Activated T-cell treated with anti-CD3 and anti-CD28 coated beads for 1 hour (primary cell): Measurements from ENCODE around the gene ADIPOR2.
"Not testable (repeated sequence)": the region's sequence is repeated elsewhere in the genome, so short reads cannot be mapped to it uniquely, and the experiment has no call there.

ENCODE experiments used
- DNase-seq: peaks from one replicate; pipeline ENCODE4 v3.0.0-alpha.2; 2020; ENCODE audit warnings: low read depth

The ADIPOR2 gene

DNA sequence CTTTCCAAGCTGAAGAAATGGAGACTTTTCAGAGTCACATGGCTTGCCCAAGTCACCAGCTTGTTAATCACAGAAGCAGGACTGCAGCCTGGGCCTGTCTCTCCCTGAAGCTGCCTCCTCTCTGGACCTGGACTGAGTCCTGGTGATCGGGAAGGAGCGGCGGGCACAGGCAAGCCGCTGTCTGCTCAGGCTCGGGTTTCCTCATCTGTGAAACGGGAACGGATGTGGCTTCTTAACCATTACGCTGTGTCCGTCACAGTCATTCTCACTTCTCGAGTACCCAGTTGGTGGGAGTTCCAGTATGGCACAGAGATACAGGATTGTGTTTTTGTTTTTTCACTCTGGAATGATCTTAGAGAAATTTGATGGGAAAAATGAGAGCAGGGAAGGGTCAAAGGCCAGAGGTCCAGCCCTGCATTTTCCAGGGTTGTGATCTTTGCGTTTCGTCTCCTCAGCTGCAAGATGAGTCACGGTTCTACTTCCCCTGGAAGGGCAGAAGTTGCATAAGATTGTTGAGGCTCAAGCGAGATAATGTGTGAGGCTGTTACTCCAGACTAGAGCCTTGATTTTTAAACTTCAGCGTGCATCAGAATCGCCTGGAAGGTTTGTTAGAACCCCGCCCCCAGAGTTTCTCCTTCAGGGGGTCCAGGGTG lies 121.9 kb downstream of the ADIPOR2 start:
- no peak for DNase-seq

DNA sequence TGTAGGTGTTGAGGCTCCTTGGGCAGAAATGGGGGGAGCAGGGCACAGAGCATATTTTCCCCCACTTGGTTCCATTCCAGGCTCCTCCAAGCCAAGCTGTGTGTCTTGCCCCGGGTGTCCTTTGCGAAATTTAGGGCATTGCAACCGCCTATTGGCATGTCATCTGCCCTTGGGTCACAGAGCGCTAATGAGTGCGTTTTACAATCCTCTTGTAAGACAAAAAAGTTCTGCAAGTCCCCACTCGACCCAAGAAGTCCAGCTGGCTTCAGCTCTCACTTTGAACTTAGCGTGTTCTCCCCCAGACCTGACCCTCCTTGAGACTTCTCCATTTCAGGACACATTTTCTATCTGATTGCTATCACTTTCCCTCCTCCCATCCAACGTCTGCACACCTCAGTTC lies 123.4 kb downstream of the ADIPOR2 start:
- no peak for DNase-seq

DNA sequence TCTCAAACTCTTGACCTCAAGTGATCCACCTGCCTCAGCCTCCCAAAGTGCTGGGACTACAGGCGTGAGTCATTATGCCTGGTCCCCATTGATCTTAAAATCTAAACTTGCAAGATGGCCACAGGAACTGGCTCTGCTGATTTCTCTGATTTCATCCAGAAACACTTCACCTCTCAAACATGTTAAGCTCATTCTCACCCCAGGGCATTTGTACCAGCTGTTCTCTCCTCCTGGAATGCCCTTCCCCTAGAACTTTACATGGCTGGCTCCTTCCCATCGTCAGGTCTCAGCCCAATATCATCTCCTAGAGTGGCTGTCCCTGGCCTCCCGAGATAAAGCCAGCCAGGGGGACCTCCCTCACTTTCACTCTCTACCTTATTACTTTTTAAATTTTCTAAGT lies 124.2 kb downstream of the ADIPOR2 start:
- DNase-seq, result no peak

DNA sequence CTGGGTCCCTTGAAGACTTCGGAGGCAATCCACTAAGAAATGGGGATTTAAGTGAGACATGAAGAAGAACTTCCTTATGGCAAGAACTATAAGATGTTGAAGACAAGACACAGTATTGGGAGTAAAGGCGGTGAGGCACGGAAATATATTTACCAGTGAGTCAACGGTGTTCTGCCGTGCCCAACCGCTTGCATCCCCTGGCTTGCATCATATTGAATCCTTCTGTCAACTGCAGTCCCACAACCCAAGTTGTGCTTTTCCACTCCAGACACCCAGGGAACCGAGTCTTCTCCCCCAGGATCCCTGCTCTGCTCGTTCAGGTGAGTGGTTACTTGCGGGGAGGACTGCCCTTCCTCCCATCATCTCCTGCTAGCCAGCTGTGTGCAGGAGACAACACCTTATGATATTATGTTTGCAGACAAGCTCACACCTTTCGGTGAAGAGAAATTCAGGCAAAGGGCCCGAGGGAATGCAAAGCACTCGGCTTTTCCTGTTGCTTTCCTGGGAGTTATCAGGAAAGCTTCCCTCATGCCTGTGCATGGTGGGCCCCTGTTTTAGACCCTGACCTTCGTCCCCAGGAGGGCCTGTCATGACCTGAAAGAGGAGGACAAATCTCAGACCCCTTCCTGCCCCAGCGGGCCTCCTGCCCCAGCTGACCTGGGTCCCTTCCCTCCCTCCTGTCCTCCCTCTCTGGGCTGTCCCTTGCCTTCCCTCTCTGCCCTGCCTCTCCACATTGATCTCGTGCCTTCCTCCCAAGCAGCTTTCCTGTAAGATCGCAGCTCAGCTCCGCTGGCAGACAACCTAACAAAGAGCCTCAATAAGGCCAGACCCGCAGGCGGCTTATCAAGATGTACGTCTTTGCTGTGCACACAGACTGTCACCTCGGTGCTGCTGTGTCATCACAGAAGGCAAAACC lies 125.2 kb downstream of the ADIPOR2 start:
- DNase-seq, result no peak

DNA sequence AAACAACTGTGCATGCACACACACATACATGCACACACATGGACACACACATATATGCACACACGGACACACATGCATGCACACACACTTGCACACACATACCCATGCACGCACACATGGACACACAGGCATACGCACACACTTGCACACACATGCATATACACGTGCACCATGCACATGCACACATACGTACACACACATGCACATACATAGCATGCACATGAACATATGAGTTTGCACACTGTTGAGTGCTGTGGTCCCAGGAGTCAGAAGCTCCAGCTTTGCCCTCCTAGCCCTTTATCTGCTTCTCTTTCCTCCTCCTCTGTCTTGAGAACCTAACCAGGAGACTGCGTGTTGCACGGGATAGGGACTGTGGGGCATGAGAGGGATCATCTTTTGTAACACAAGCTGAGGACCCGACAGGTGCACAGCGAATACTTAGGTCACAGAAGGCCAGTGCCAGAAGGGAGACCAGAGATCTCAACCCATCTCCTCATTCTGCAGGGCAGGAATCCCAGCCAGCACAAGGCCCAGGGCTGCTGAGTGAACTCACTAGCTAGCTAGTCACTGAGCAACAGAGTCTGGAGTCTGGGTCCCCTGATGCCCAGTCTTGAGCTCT lies 126.0 kb downstream of the ADIPOR2 start:
- no peak for DNase-seq

DNA sequence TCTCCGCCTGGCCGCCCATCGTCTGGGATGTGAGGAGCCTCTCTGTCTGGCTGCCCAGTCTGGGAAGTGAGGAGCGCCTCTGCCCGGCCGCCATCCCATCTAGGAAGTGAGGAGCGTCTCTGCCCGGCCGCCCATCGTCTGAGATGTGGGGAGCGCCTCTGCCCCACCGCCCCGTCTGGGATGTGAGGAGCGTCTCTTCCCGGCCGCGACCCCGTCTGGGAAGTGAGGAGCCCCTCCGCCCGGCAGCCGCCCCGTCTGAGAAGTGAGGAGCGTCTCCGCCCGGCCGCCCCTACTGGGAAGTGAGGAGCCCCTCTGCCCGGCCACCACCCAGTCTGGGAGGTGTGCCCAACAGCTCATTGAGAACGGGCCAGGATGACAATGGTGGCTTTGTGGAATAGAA lies 127.1 kb downstream of the ADIPOR2 start:
- DNase-seq, result not testable (repeated sequence)

DNA sequence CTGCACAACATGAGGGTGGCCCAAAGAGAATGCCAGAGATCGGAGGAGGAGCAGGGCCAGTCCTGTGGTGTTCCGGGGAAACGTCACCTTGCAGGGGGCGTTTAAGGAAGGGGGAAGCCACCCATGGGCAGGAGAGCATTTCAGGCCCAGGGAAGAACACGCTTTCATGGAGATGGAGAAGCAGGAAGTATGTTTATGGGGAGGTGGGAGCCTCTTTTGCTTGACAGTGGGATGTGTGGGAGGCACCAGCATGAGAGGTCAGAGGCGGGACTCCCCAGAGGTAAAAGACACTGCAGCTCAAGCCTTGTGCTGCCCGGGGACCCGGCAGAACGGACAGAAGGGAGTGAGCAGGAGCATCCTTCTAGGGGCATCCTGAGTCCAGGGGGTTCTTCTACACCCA lies 128.2 kb downstream of the ADIPOR2 start:
- no peak for DNase-seq

DNA sequence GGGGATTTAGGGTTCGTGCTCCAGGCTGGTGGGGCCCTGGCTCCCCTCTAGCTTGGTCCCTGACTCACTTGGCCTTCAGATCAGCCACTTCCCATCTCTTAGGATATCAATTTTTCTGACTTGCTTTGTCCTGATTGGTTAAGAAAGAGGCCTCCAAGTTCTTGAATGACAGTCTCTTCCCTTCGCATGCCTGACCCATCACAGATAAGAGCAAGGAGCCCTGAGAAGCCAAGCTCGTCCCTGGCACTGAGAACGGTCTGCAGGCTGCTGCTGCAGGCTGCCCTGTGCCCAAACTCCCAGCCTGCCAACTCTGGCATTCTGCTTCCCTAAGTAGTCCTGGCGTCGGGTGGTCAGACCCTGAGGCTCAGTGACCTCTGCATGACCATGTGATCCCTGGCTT lies 128.7 kb downstream of the ADIPOR2 start:
- DNase-seq, result no peak

DNA sequence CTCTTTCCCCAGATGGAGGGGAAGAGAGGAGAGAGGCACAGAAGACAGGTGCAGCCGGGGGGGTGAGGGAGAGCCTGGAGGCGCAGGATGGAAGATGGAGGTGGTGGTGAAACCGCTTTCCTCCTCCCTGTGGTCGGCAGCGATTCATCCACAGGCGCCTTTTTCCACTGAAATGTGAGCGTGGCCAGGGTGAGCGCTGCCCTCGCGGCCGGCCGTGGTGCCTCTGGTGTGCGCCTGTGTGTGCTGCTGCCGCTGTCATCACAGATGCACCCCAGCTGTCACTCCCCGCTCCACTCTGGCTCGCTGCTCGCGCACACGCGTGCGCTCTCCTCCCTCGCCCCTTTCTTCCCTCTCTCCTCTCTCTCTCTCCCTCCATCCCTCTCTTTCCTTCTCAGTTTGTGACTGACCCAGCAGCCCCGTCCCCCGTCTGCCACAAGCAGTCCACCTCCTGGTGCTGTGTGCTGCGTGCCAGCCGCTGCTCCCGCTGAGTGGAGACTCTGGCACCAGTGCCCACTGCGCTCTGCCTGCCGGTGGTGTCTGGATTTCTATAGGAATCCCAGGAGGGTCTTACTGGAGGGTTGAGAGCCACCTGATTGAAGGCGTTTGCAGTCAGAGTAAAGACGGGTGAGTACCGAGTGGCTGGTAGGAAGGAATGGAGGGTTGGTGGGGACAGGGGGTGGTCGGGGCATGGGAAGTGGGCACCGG lies 129.5 kb downstream of the ADIPOR2 start, which contains the start of gene LRTM2:
LRTM2 (plus strand) TSS at position 375 of the 705 bp plus-strand sequence. CDS start 7,584 bp downstream, outside the sequence.
- no peak for DNase-seq

DNA sequence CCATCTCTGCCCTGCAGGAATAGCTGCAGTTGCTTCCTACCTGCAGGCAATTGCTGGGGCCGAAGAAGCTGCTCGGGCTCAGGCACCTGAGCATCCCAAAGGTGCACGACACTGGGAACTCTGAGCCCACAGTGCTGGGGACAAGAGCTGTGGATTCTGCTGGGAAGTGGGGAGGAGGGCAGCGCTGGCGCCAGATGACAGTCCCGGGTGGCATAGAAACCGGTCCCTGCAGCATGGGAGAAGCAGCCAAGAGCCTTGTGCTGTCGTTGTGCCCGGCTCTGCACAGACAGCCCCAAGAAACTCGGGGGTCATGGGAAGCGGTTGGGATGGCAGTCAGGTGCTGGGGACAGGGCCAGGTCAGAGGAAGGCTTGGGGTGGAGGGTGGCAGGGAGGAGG lies 130.0 kb downstream of the ADIPOR2 start:
- DNase-seq, result no peak

DNA sequence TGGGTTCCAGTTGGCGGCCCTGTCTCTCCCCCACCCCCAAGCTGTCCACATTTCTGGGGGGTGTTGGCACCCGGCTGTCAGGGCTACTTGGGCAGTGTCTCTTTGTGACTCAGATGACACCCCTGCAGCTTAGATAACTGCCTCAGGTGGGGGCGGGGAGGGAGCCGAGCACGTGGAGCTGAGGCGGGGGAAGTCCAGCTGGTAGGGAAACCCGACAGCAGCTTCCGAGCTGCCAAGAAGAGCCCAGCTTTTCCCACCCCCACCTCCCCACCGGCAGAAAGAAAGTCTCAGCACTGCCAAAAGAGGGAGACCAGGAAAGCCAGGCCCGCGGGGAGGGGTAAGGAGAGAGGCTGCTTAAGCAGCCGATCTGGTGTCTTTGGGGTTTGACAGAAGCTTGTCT lies 130.9 kb downstream of the ADIPOR2 start:
- DNase-seq, result no peak

DNA sequence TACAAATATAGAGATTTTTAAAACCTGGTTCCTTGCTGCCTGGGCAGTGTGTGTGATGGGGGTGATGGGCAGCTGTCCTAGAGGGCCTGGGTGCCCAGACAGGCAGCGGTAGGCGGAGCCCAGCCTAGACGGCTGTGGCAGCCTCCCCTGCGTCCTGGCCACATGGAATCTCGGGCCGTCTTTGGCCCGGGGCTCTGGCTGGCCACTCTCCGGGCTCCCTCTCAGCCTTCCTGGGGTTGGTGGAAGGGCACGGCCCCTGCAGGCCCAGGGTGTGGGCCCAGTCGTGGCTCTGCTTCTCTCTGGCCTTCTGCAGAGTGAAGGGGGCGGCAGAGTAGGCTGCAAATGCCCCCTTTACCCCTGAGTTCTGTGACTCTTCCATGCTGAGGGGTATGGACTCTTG lies 131.8 kb downstream of the ADIPOR2 start:
- DNase-seq, result no peak

DNA sequence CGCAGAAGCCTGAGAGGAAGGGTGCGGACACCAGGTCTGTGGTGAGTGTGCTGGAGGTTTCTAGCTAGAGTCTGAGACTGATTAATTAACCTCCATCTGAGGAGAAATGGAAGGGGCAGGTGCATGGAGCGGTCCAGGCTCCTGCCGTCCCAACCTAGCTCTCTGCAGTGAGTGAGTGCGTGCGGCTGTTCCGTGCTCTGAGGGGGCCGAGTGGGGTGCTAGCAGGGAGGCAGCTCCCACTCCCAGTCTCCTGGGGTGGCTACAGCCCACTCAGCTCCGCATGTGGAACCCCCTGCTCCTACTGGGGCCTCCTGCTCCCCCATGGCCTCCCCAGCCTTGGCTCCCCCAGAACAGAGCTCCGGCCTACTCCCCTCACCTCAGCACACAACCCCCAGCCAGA lies 132.4 kb downstream of the ADIPOR2 start:
- DNase-seq, result no peak

DNA sequence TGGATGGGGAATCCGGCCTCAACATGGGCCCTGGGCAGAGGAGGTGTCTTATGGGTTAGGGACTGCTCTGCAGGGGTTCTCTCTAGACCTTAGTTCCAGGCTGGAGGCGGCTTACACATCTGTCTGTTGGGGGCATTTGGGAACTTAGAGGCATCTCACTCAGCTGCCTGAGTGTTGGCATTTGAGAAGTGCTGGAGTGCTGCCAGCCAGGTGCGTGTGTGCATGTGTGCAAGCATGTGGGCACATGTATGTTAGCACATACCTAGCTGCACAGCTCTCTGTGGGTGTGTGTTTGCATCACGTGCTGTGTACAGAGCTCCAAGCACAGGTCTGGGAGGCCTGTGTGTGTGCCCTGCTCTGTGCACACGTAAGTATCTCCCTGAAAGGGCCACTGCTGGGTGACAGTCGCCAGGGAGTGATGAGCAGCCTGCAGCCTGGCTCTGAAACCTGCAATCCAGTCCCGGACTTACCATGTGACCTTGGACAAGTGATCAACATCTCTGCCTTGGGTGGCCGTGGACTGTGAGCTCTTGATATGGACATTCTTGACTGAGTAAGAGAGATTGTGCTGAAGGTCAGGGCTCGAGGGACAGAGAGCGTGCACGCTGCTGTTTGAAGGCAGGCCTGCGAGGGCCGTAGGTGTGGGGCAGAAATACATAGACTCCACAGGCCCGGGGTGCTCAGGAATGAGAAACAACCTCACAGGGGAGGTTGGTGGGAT lies 134.7 kb downstream of the ADIPOR2 start:
- DNase-seq, result no peak

DNA sequence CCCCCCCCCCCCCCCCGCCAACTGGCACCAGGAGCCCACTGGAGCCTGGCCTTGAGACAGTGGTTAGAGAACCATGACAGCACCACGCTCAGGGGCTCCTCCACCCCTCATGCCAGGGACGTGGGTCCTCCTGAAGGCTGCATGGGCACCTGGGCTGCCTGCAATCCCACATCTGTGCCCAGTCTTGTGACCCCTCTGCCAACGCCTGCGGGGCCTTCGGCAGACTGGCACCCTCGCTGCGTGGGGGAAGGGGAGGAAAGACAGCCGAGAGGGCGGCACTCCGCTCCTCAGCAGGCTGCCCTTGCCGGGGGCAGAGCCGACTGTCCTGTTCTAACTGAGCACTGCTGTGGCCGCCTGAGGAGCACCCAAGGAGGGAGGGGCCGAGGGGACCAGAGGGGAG lies 135.5 kb downstream of the ADIPOR2 start:
- DNase-seq, result no peak

DNA sequence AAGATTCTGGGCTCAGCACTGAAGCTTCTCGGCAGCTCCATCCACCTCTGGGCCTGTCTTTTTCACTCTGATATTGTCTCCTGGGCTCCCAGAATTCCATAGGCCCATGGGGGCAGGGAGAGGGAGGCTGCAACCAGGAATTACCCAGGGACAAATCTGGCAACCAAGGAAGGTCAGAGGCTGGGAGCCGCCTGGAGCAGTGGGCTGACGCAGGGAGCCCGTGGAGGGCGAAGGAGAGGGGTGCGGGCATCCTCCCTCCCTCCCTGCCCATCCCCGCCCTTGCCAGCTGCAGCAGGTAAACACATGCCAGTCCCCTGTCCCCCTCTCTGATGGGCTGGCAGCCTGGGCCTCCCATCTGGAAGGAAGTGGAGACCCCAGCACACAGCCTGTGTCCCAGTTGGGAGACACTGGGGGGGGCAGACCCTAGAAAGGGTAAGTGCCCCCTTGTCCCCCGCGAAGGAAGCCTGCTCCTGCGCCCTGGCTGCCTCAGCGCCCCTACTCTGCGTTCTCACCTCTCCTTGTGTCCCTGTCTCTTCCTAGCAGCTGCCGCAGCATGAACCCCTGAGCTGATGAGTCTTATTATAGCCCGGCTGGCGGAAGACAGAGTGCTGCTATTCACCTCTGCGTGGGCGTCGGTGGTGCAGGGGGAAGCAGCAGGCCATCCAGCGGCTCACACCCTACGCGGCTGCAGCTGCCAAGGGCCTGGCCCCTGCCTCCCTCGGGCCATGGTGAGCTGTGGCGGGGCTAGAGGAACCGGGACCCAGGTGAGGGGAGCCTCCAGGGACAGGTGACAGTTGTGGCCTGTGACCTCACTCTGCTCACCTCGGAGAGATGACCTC lies 136.2 kb downstream of the ADIPOR2 start:
- DNase-seq, result no peak

DNA sequence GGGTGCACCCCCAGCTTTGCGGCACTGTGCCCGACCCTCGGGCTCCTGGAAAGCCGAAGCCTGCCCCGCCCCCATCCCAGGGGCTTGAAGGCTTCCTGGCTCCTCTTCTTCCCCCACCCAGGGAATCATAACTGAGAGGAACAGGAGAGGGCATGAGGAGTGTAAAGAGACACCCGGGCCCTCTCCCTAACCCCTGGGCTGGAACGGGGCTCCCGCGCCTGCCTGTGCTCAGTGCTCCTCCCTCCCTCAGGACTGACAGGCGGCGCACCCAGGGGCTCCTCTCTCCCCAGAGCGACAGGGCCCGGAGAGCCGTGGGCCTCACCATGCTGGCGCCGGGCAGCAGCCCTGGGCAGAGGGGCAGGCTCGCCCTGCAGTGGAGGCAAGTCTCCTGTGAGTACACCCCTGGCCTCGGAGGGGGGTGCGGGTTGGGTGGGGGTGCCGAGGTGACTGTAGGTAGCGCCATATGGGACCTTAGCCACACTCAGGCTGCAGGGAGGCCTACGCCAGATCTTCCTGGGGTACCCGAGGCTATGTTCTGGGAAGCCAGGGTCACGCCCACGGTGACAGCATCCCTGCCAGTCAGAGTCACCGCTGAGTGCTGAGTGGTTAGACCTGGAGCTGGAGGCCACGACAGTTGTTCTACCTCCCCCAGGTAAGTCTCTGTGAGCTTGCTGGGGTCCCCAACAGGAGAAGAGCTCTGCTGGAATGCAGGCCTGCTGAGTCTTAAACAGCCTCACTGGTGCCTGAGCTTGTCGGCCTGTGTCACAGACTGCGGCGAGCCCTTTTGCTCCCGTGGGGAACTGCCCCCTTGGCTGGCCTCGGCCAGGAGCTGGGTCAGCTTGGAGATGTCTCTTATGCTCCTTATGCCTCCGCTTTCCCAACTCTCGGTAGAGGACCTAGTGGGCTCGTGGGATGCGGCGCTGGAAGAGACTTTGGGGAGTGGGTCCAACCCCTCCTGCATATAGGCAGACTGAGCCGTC lies 137.2 kb downstream of the ADIPOR2 start:
- DNase-seq, result no peak

DNA sequence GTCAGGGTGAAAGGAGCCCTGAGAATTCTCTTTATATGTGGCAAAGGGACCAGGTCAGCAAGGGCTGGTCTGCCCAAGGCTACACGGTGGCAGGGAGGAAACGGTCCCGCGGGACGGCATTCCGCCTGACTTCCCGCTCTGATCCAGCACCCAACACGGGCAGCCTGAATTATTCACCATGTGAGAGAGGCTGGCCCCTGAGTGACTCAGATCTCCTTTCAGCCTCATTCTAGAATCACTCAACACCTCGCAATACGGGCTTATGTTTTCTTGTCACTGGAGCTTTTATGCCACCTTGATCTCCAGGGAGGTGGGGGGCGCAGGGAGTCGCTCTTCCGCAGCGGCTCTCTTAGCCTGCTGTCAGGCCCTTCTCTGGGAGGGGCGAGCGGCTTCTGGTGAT lies 138.0 kb downstream of the ADIPOR2 start:
- no peak for DNase-seq

DNA sequence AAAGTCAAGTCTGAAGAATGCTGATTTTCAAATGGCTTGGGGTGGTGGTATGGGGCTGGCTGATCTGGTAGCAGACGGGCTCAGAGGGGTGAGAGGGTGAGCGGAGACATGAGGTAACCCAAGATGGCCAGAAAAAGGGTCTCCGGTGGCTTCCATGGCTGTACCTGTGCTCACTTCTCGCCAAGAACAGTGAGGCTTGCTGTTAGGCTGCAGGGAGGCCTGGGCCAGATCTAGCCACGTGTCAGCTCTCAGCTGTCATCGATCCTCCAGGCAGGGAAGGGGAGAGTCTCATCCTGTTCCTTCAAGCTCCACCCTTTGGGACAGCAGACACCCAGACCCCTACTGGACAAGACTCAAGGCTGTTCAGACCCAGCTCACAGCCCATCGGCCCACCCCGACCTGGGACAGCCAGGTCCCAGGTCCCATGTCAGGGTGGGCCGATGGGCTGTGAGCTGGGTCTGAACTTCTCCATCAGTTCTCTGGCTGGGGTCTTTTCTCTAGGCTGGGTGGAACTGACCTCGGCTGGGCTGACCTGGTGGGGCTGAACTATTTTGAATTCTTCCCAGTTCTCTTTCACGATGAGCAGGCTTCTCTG lies 138.5 kb downstream of the ADIPOR2 start:
- no peak for DNase-seq
